Chondrocyte (in vitro differentiated cells): ENCODE measurements around the gene PLA2G2D. TPM values are rescaled to one million over a fixed set of nuclear protein-coding genes. Genes with fewer than 3 reads are reported as not detected.

Experiments used
- DNase-seq: peaks from one replicate; pipeline ENCODE4 v3.0.0; 2021; ENCODE audit warnings: mixed read lengths, low spot score
- H3K27ac Mint-ChIP-seq: one replicate; pipeline ENCODE4 v1.8.0; 2021; ENCODE audit warnings: mild to moderate bottlenecking, moderate library complexity, mixed read lengths; ENCODE audit not compliant: unreplicated experiment
- H3K27me3 Mint-ChIP-seq: 2 replicates; pipeline ENCODE4 v1.8.0; 2021; ENCODE audit warnings: low read depth, mixed read lengths
- H3K36me3 Mint-ChIP-seq: 2 replicates; pipeline ENCODE4 v1.8.0; 2021; ENCODE audit warnings: low read depth, mixed read lengths
- H3K4me1 Mint-ChIP-seq: 2 replicates; pipeline ENCODE4 v1.8.0; 2021; ENCODE audit warnings: low read depth, mild to moderate bottlenecking, mixed read lengths
- H3K4me3 Mint-ChIP-seq: one replicate; pipeline ENCODE4 v1.8.0; 2021; ENCODE audit warnings: mild to moderate bottlenecking, moderate library complexity, mixed read lengths; ENCODE audit not compliant: unreplicated experiment
- H3K9me3 Mint-ChIP-seq: 2 replicates; pipeline ENCODE4 v1.8.0; 2021; ENCODE audit warnings: low read depth, mixed read lengths
- CTCF ChIP-seq: fragments of 200-600 bp; sonication (generic); IDR thresholded peaks from 2 replicates; pipeline ENCODE4 v1.5.0; 2021; ENCODE audit warnings: antibody characterized with exemption, mild to moderate bottlenecking, moderate library complexity
- total RNA-seq: library from RNA; stranded (reverse); gene quantifications from 3 replicates; pipeline ENCODE4 v1.2.1, GENCODE V29; 2021

PLA2G2D gene
- total RNA-seq, 1 donor from 2014 or later = not detected

- Mint-ChIP-seq H3K9me3 (no peaks in the 10 kb centered on the region), H3K4me3 (no peak overlapping the region), H3K27me3 (peaks cover 34% of the 10 kb centered on the region), H3K27ac (no peak overlapping the region), H3K36me3 (no peaks in the 10 kb centered on the region), H3K4me1 (peaks cover 4% of the 10 kb centered on the region)
- no peak for TF ChIP-seq CTCF
- no peak for DNase-seq
Observed at GRCh38 chr1:20120796-20121195, 1.5 kb upstream of the PLA2G2D start.

GRCh38 chr1:20117236-20117635 is 2.1 kb downstream of the PLA2G2D start:
- Mint-ChIP-seq H3K4me3 (no peak overlapping the region), H3K9me3 (no peaks in the 10 kb centered on the region), H3K27me3 (peaks cover 40% of the 10 kb centered on the region), H3K36me3 (no peaks in the 10 kb centered on the region), H3K4me1 (no peaks in the 10 kb centered on the region), H3K27ac (no peak overlapping the region)
- DNase-seq = no peak
- no peak for TF ChIP-seq CTCF

GRCh38 chr1:20115916-20116315 is 3.4 kb downstream of the PLA2G2D start:
- Mint-ChIP-seq H3K9me3 (no peaks in the 10 kb centered on the region), H3K4me3 (no peak overlapping the region), H3K36me3 (no peaks in the 10 kb centered on the region), H3K4me1 (no peaks in the 10 kb centered on the region), H3K27ac (no peak overlapping the region), H3K27me3 (peaks cover 30% of the 10 kb centered on the region)
- DNase-seq = no peak
- TF ChIP-seq CTCF = no peak

GRCh38 chr1:20115479-20115878 is 3.9 kb downstream of the PLA2G2D start:
- peaks cover 27% of the 10 kb centered on the region for H3K27me3 Mint-ChIP-seq
- no peak overlapping the region for H3K27ac Mint-ChIP-seq
- no peak for TF ChIP-seq CTCF
- H3K9me3 Mint-ChIP-seq = no peaks in the 10 kb centered on the region
- H3K4me1 Mint-ChIP-seq = no peaks in the 10 kb centered on the region
- no peak for DNase-seq
- H3K4me3 Mint-ChIP-seq = no peak overlapping the region
- no peaks in the 10 kb centered on the region for H3K36me3 Mint-ChIP-seq

GRCh38 chr1:20114021-20114648 is 5.2 kb downstream of the PLA2G2D start:
- Mint-ChIP-seq H3K4me1 (no peaks in the 10 kb centered on the region), H3K27ac (no peak overlapping the region), H3K36me3 (no peaks in the 10 kb centered on the region), H3K27me3 (peaks cover 21% of the 10 kb centered on the region), H3K9me3 (no peaks in the 10 kb centered on the region), H3K4me3 (no peak overlapping the region)
- no peak for DNase-seq
- no peak for TF ChIP-seq CTCF
